HEK293T (cell line): ENCODE measurements around the gene MROH8.

Experiments
- CTCF ChIA-PET: fragments of 350-600 bp; formaldehyde crosslinking; extraction: SDS; loops from one replicate; lab custom pipeline; 2021; ENCODE audit warnings: antibody characterized with exemption, inconsistent platforms; lab: Yijun Ruan, JAX
- POLR2A ChIA-PET: fragments of 350-600 bp; formaldehyde crosslinking; extraction: SDS; loops from one replicate; lab custom pipeline; 2020; ENCODE audit warnings: antibody characterized with exemption, inconsistent platforms; lab: Yijun Ruan, JAX
- DNase-seq: peaks from one replicate; pipeline ENCODE4 v3.0.0; 2012; ENCODE audit warnings: mixed read lengths; ENCODE audit errors: extremely low spot score
- ARNT ChIP-seq: fragments of 450-650 bp; IDR thresholded peaks from 2 replicates; pipeline ENCODE4 v1.6.1; 2017; ENCODE audit warnings: mild to moderate bottlenecking
- BHLHE40 ChIP-seq: fragments of 450-650 bp; IDR thresholded peaks from 2 replicates; pipeline ENCODE4 v1.6.1; 2016; ENCODE audit warnings: mild to moderate bottlenecking, moderate library complexity, borderline replicate concordance
- CTBP1 ChIP-seq: fragments of 450-650 bp; IDR thresholded peaks from 2 replicates; pipeline ENCODE4 v1.6.1; 2016; ENCODE audit warnings: borderline replicate concordance
- ELF4 ChIP-seq: fragments of 450-650 bp; IDR thresholded peaks from 2 replicates; pipeline ENCODE4 v1.6.1; 2017; ENCODE audit warnings: antibody characterized with exemption
- FOXA1 ChIP-seq: fragments of 450-650 bp; IDR thresholded peaks from 2 replicates; pipeline ENCODE4 v1.6.1; 2016; ENCODE audit warnings: mild to moderate bottlenecking
- FOXK2 ChIP-seq: fragments of 450-650 bp; IDR thresholded peaks from 2 replicates; pipeline ENCODE4 v1.6.1; 2016; ENCODE audit warnings: mild to moderate bottlenecking
- FOXM1 ChIP-seq: fragments of 450-650 bp; IDR thresholded peaks from 2 replicates; pipeline ENCODE4 v1.6.1; 2017; ENCODE audit warnings: mild to moderate bottlenecking, borderline replicate concordance
- HDGF ChIP-seq: fragments of 450-650 bp; IDR thresholded peaks from 2 replicates; pipeline ENCODE4 v1.6.1; 2017; ENCODE audit warnings: antibody characterized with exemption, borderline replicate concordance
- L3MBTL2 ChIP-seq: fragments of 450-650 bp; conservative IDR thresholded peaks from 2 replicates; pipeline ENCODE4 v1.6.1; 2016; ENCODE audit warnings: mild to moderate bottlenecking
- LEF1 ChIP-seq: fragments of 450-650 bp; IDR thresholded peaks from 2 replicates; pipeline ENCODE4 v1.6.1; 2017; ENCODE audit warnings: mild to moderate bottlenecking, borderline replicate concordance
- NFRKB ChIP-seq: fragments of 450-650 bp; IDR thresholded peaks from 2 replicates; pipeline ENCODE4 v1.6.1; 2016; ENCODE audit warnings: mild to moderate bottlenecking, moderate library complexity
- SP1 ChIP-seq: fragments of 450-650 bp; IDR thresholded peaks from 2 replicates; pipeline ENCODE4 v1.6.1; 2017
- SUZ12 ChIP-seq: fragments of 450-650 bp; IDR thresholded peaks from 2 replicates; pipeline ENCODE4 v1.6.1; 2016; ENCODE audit warnings: mild to moderate bottlenecking
- TARDBP ChIP-seq: fragments of 450-650 bp; IDR thresholded peaks from 2 replicates; pipeline ENCODE4 v1.6.1; 2016
- ZNF384 ChIP-seq: fragments of 450-650 bp; IDR thresholded peaks from 2 replicates; pipeline ENCODE4 v1.6.1; 2016
- TF ChIP-seq, protein P1 (sequence below): fragments of 450-650 bp; IDR thresholded peaks from 2 replicates; pipeline ENCODE4 v1.6.1; 2016

The MROH8 gene

DNA sequence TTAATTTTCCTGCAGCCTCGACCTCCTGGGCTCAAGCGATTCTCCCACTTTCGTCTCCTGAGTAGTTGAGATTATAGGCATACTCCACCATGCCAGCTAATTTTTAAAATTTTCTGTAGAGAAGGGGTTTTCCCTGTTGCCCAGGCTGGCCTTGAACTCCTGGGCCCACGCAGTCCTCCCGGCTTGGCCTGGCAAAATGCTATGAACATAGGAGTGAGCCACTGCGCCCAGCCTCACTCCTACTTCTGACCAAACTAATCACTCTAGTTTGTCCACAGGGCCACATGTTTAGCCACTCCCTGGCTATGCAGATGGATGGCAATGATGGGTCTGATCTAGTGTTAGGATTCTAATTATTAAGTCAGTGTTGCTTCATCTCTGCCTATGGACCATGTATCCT is 32.1 kb downstream of the MROH8 start:
- TF ChIP-seq FOXK2 (no peak), L3MBTL2 (no peak), FOXA1 (no peak), SP1 (no peak), BHLHE40 (no peak), ELF4 (no peak), FOXM1 (no peak)
- TF ChIP-seq, protein P1, sequence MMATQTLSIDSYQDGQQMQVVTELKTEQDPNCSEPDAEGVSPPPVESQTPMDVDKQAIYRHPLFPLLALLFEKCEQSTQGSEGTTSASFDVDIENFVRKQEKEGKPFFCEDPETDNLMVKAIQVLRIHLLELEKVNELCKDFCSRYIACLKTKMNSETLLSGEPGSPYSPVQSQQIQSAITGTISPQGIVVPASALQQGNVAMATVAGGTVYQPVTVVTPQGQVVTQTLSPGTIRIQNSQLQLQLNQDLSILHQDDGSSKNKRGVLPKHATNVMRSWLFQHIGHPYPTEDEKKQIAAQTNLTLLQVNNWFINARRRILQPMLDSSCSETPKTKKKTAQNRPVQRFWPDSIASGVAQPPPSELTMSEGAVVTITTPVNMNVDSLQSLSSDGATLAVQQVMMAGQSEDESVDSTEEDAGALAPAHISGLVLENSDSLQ: no peak
- DNase-seq: no peak
- POLR2A ChIA-PET: interaction anchor here (2.1 kb wide), 1 partner anchor 52 kb away, joined by 6 read pairs; the partner anchor contains the start of gene RBL1
- CTCF ChIA-PET: interaction anchor here (0.5 kb wide), 1 partner anchor 16 kb away, joined by 3 read pairs; no protein-coding TSS in a partner anchor

DNA sequence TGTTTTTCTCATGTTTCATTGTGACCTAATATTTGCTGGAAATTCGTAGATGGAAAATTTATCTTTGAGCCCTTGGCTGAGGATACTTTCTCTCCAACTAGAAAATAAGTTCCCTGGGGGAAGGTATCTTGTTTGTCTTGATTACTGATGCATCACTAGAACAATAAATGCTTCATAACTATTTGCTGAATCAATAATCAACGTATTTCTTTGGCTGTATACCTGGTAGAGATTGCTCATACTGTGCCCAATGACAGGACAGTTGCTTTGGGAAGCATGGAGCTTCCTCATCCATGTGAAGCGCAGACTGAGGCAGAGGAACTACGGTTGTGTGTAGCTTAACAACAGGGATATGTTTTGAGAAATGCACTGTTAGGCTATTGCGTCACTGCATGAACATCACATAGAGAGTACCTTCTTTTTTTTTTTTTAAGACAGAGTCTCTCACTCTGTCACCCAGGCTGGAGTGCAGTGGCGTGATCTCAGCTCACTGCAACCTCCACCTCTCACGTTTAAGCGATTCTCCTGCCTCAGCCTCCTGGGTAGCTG is 34.4 kb downstream of the MROH8 start:
- CTCF ChIA-PET: no interaction called here
- no peak for DNase-seq
- POLR2A ChIA-PET: no interaction called here
- TF ChIP-seq LEF1: no peak
- no peak for TF ChIP-seq CTBP1
- no peak for TF ChIP-seq TARDBP
- TF ChIP-seq BHLHE40: no peak
- no peak for TF ChIP-seq FOXA1
- no peak for TF ChIP-seq NFRKB
- TF ChIP-seq SP1: no peak
- TF ChIP-seq ARNT: no peak
- TF ChIP-seq HDGF: no peak
- TF ChIP-seq, protein P1: no peak
- TF ChIP-seq ZNF384: no peak; the same call in 1 of the 2 replicates
- TF ChIP-seq FOXK2: no peak
- no peak for TF ChIP-seq FOXM1
- no peak for TF ChIP-seq SUZ12
- no peak for TF ChIP-seq ELF4
- no peak for TF ChIP-seq L3MBTL2

DNA sequence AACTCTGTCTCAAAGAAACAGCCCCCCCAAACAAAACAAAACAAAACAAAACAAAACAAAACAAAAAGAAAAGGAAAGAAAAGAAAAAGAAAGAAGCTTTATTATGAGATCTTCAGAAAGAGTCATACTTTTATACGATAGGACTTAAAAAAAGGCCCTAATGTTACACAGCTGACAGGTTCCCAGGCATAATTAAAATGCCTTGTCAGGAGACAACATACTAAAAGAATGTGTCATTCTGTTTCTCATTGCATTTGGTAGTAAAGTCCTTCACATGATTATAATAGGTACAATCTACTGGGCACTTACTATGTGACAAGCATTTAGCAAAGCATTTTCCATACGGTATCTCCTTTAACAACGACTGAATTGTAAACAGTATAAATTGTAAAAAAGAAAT is 36.6 kb downstream of the MROH8 start:
- TF ChIP-seq L3MBTL2: no peak
- no peak for TF ChIP-seq ELF4
- no peak for TF ChIP-seq TARDBP
- TF ChIP-seq FOXK2: no peak
- no peak for TF ChIP-seq CTBP1
- no peak for TF ChIP-seq NFRKB
- no peak for TF ChIP-seq FOXM1
- no peak for TF ChIP-seq HDGF
- TF ChIP-seq LEF1: no peak
- no peak for TF ChIP-seq BHLHE40
- no peak for TF ChIP-seq SUZ12
- TF ChIP-seq ARNT: no peak
- TF ChIP-seq, protein P1: no peak
- TF ChIP-seq ZNF384: no peak
- no peak for TF ChIP-seq FOXA1
- no peak for TF ChIP-seq SP1
- POLR2A ChIA-PET: no interaction called here
- no peak for DNase-seq
- CTCF ChIA-PET: no interaction called here

DNA sequence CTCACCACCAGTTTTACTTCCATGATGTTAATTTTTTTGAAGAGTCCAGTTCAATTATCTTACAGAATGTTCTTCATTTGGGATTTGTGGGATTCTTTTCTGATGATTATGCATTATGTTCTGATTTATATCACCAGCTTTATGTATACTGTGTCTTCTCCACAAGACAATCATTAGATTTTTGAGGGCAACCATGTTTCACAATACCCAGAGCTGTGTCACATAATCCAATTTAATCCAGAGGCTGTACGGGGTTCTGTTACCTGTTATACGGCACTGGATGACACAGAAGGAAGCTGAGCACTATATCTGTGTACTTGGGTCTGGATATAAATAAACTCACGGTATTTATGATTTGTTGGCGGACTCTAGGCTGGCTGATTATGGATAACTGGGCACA is 41.8 kb downstream of the MROH8 start:
- CTCF ChIA-PET: no interaction called here
- TF ChIP-seq FOXK2: no peak
- no peak for TF ChIP-seq HDGF
- TF ChIP-seq LEF1: no peak
- no peak for TF ChIP-seq SP1
- TF ChIP-seq ZNF384: no peak
- TF ChIP-seq FOXM1: no peak
- TF ChIP-seq CTBP1: no peak
- TF ChIP-seq SUZ12: no peak
- TF ChIP-seq FOXA1: no peak
- no peak for TF ChIP-seq ELF4
- TF ChIP-seq BHLHE40: no peak
- TF ChIP-seq NFRKB: no peak
- TF ChIP-seq, protein P1: no peak
- no peak for TF ChIP-seq L3MBTL2
- no peak for TF ChIP-seq ARNT
- no peak for TF ChIP-seq TARDBP
- DNase-seq: no peak
- POLR2A ChIA-PET: no interaction called here

DNA sequence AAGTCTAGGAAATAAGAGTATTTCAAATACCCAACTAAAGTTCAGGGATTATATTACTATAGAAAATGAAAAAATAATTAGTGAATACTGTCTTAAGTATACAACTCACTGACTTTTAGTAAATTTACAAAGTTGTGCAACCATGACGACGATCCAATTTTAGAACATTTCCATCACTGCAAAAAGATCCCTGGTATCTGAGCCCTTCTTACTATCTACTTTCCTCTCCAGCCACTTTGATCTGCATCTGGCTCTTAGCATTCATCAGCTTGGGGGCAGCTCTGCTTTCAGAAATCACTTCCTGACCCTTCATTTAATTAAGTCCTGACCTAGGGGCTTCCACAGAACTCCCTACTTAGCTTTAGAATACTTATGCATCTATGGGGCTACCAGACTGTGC is 45.4 kb downstream of the MROH8 start:
- DNase-seq: no peak
- ChIA-PET POLR2A (no interaction called here), CTCF (no interaction called here)
- TF ChIP-seq, protein P1: no peak
- TF ChIP-seq L3MBTL2 (no peak), SP1 (no peak), TARDBP (no peak), NFRKB (no peak), ZNF384 (no peak), LEF1 (no peak), FOXA1 (no peak), CTBP1 (no peak), FOXM1 (no peak), FOXK2 (no peak), BHLHE40 (no peak), ELF4 (no peak), SUZ12 (no peak), ARNT (no peak), HDGF (no peak)
